ENCODE data around the gene ARHGAP33. TPM values are rescaled to one million over a fixed set of nuclear protein-coding genes. Genes with fewer than 3 reads are reported as not detected.

The ARHGAP33 gene, protein sequence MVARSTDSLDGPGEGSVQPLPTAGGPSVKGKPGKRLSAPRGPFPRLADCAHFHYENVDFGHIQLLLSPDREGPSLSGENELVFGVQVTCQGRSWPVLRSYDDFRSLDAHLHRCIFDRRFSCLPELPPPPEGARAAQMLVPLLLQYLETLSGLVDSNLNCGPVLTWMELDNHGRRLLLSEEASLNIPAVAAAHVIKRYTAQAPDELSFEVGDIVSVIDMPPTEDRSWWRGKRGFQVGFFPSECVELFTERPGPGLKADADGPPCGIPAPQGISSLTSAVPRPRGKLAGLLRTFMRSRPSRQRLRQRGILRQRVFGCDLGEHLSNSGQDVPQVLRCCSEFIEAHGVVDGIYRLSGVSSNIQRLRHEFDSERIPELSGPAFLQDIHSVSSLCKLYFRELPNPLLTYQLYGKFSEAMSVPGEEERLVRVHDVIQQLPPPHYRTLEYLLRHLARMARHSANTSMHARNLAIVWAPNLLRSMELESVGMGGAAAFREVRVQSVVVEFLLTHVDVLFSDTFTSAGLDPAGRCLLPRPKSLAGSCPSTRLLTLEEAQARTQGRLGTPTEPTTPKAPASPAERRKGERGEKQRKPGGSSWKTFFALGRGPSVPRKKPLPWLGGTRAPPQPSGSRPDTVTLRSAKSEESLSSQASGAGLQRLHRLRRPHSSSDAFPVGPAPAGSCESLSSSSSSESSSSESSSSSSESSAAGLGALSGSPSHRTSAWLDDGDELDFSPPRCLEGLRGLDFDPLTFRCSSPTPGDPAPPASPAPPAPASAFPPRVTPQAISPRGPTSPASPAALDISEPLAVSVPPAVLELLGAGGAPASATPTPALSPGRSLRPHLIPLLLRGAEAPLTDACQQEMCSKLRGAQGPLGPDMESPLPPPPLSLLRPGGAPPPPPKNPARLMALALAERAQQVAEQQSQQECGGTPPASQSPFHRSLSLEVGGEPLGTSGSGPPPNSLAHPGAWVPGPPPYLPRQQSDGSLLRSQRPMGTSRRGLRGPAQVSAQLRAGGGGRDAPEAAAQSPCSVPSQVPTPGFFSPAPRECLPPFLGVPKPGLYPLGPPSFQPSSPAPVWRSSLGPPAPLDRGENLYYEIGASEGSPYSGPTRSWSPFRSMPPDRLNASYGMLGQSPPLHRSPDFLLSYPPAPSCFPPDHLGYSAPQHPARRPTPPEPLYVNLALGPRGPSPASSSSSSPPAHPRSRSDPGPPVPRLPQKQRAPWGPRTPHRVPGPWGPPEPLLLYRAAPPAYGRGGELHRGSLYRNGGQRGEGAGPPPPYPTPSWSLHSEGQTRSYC
- 12.5 TPM for polyA plus RNA-seq (2013, experiment 1 of 2; ENCODE audit: insufficient read length)
- 3.6 TPM for polyA plus RNA-seq (2013, experiment 2 of 2; ENCODE audit: insufficient read length)

DNA sequence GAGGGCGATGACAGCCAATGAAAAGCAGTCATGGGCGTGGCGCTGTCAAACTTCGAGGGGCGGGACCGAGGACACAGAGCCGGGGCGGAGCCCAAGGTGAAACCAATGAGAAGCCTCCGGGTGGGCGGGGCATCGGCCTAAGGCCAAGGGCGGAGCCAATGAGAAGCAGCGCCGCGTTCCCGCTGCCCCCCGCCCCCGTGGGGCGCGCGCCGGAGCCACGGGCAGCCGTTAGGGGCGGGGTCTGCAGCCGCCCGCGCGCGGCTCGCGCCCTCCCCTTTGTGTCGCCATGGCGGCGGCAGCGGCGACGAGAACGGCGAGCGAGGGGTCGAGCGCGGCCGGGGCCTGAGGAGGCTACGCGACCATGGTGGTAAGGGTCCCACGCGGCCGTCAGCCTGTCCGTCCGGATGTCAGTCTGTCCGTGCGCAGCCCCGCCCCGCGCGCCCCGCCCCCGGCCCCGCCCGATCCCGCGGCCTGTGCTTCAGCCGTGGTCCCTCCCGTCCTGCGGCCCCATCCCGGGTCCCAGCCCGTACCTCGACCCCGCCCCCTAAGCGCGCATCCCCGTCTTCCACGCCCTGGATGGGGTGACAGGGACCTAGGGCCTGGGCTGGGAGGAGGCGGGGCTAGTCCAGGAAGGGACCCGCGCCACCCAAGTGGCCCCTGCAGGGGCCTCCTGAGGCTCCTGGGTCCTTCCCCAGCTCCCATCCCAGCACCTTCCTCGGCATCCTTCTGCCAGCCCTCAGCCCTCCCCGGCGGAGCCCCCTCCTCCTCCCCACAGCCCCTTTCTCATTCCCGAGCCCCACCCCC lies at the start of gene ARHGAP33:
Gene ARHGAP33 (plus strand): TSS at position 267 of the 804 bp plus-strand sequence. CDS start 95 bp downstream, at position 362.
- DNase-seq, result peak; percentile 97

DNA sequence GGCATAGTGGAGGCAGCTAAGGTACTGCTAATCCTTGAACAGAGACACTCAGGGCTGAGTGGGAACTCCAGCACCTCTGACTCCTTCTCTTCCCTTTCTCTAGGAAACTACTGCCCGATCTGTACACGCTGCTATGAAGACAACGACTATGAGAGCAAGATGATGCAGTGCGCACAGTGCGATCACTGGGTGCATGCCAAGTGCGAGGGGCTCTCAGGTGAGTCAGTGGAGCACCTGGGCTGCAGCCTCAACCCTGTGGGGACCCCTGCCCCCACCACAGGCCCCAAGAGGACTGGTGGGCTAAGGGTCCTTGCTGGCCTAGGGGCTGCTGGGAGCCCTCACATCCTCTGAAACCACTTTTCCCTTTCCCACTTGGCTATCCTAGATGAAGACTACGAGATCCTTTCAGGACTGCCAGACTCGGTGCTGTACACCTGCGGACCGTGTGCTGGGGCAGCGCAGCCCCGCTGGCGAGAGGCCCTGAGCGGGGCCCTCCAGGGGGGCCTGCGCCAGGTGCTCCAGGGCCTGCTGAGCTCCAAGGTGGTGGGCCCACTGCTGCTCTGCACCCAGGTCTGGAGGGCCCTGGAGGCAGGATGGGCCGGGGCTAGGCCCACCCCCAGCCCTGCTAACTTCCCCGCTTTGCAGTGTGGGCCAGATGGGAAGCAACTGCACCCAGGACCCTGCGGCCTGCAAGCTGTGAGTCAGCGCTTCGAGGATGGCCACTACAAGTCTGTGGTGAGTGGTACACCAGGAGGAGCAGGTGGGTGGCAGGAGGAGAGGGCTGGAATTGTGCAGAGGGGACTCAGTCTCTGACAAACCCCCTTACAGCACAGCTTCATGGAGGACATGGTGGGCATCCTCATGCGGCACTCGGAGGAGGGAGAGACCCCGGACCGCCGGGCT lies 48.1 kb upstream of the ARHGAP33 start:
- DNase-seq, result no peak

DNA sequence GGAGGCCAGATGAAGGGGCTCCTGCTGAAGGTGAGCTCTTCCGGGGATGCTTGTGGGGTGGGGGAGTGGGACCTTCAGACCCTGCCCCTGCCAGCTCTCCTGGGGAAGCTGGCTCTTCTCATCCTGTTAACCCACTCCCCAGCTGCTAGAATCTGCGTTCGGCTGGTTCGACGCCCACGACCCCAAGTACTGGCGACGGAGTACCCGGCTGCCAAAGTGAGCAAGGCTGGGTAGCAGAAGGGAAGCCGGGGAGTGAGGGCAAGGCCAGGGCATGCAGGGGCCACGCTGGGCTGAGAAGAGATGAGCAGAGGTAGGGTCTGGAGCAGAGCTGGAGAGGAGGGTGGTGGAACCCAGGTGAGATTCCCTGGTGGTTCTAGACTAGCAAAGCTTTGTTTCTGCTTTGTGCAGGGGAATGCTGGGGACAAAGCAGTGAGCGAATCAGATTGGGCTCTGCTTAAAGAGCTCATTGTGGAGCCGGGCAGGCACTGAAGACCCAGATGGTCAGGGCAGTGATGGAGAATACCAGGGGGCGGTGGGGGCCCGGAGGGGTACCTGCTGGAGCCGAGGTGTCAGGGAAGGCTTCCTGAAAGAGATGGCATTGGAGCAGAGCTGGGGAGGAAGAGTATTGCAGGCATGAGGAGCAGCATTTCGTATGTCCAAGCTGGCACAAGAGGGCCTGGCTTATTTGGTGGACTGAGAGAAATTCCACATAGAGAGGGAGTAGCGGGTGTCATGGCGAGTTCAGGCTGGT lies 47.2 kb upstream of the ARHGAP33 start:
- DNase-seq, result no peak

DNA sequence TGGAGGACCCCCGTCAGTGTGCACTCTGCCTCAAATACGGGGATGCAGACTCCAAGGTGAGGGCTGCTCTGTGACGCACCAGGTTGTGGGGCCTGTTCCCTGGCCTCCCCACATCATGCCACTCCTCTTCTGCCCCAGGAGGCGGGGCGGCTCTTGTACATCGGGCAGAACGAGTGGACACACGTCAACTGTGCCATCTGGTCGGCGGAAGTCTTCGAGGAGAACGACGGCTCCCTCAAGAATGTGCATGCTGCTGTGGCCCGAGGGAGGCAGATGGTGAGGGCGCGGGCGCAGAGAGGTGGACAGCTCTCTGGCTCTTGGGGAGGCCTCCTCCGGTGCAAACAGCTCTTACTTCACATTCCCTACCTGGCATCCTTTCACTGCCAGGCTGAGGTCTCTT lies 46.3 kb upstream of the ARHGAP33 start:
- DNase-seq, result no peak

DNA sequence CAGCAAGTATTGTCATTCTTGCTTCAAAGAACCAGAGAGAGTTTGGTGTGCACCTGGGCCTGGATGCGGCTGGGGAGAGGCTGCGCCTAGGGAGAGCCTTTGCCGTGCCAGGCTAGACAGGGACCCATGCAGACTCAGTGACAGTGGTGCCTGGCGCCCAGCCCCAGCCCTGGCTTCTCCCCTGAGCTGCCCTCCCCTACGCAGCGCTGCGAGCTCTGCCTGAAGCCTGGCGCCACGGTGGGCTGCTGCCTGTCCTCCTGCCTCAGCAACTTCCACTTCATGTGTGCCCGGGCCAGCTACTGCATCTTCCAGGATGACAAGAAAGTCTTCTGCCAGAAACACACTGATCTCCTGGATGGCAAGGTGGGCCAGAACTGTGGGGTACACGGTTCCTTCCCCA lies 45.6 kb upstream of the ARHGAP33 start:
- DNase-seq, result no peak

DNA sequence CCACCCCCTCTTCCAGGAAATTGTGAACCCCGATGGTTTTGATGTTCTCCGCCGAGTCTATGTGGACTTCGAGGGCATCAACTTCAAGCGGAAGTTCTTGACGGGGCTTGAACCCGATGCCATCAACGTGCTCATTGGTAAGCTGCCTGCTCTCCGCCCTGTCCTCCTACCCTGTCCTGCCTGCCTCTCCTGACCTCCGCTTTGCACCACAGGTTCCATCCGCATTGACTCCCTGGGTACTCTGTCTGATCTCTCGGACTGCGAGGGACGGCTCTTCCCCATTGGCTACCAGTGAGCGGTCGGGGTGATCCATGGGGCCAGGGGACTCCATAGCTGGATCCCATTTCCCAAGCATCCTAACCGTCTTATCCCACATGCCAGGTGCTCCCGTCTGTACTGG lies 45.0 kb upstream of the ARHGAP33 start:
- no peak for DNase-seq

DNA sequence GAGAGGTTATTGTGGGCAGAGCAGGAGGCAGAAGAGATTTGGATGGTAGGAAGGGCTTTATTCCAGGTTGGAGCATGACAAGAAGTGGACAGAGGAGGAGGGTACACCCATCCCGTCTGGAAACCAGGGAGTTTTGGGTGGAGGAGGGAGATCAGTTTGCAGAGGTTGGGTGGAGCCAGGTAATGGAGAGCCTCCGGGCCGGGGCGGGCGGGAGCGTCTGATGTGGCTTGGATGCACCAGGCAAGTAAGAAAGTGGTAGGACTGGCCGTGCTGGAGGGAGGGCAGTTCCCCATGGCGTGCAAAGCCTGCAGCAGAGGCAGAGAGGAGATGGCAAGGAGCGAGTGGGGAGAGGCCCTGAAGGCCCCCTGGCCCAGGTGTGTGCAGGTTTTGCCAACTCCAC lies 44.0 kb upstream of the ARHGAP33 start:
- DNase-seq, result no peak

DNA sequence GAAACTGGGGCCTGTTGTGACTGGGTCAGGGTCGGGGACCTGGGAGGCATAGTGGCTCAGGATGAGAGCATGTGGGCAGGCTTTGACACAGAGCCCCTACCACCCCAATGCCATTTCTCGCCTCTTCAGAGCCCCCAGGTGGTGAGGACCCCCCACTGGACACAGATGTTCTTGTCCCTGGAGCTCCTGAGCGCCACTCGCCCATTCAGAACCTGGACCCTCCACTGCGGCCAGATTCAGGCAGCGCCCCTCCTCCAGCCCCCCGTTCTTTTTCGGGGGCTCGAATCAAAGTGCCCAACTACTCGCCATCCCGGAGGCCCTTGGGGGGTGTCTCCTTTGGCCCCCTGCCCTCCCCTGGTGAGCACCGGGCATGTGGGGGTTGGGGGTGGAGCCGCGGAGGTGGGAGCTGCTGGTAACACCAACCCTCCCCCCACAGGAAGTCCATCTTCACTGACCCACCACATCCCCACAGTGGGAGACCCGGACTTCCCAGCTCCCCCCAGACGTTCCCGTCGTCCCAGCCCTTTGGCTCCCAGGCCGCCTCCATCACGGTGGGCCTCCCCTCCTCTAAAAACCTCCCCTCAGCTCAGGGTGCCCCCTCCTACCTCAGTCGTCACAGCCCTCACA lies 43.5 kb upstream of the ARHGAP33 start:
- no peak for DNase-seq

DNA sequence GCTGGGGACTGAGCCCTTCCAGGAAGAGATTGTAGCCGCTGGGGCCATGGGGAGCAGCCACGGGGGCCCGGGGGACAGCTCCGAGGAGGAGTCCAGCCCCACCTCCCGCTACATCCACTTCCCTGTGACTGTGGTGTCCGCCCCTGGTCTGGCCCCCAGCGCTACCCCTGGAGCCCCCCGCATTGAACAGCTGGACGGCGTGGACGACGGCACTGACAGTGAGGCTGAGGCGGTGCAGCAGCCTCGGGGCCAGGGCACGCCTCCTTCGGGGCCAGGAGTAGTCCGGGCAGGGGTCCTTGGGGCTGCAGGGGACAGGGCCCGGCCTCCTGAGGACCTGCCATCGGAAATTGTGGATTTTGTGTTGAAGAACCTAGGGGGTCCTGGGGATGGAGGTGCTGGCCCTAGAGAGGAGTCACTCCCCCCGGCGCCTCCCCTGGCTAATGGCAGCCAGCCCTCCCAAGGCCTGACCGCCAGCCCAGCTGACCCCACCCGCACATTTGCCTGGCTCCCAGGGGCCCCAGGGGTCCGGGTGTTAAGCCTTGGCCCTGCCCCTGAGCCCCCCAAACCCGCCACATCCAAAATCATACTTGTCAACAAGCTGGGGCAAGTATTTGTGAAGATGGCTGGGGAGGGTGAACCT lies 42.7 kb upstream of the ARHGAP33 start:
- DNase-seq, result no peak

DNA sequence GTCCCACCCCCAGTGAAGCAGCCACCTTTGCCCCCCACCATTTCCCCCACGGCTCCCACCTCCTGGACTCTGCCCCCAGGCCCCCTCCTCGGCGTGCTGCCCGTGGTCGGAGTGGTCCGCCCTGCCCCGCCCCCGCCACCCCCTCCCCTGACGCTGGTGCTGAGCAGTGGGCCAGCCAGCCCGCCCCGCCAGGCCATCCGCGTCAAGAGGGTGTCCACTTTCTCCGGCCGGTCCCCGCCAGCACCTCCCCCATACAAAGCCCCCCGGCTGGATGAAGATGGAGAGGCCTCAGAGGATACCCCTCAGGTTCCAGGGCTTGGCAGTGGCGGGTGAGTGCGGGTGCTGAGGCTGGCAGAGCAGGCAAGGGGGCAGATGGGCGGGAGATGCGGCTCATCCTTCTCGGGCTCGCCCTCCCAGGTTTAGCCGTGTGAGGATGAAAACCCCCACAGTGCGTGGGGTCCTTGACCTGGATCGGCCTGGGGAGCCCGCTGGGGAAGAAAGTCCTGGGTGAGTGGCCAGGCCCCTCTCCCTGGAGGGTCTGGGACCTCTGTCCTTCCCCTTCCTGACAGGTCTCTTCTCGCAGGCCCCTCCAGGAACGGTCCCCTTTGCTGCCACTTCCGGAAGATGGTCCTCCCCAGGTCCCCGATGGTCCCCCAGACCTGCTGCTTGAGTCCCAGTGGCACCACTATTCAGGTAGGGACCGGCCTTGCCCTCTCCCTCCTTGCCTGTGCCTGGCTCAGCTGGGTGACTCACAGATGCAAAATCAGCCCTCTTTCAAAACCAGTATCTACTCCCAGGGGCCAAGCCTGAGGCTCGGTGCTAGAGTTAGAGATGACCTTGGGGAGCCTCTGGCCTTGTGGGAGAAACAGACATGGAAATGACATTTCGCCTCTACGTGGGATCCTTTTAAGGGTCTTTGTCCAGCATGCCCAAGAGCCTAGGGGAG lies 41.9 kb upstream of the ARHGAP33 start:
- DNase-seq, result no peak

DNA sequence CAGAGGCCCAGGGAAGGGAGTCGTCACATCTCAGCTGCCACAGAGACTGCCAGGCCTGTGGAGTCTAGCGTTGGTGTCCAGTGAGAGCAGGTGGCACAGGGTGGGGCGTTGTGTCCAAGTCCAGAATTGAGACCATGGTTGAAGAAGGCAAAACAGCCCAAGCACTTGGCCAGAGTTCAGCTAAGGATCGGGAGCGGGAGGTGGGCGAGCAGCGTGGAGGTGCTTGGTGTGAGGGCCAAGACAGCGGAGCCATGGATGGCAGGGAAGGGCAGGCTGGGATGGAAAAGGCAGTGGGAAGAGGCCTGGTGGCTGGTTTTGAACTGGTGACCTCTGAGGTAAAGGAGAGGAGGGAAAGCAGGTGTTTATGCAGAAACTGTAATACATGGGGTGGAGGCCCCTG lies 41.1 kb upstream of the ARHGAP33 start:
- no peak for DNase-seq

DNA sequence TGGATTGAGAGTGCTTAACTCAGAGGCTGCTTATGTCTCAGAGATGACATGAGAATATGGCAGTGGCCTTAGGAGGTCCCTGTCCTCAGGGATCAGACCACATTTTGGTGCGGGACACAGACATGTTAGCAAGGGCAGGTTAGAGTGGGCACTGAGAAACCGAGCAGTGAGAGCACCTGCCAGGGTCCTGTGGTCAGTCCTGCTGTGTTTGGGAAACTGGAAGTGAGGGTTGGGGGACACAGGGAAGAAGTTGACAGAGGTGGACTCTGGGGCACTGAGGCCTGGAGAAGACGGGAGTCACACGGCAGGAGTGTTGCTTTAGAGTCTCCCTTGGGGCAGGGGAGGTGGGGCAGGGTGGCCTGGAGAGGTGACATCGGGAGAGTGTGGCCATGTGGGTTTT lies 40.5 kb upstream of the ARHGAP33 start:
- DNase-seq, result no peak

DNA sequence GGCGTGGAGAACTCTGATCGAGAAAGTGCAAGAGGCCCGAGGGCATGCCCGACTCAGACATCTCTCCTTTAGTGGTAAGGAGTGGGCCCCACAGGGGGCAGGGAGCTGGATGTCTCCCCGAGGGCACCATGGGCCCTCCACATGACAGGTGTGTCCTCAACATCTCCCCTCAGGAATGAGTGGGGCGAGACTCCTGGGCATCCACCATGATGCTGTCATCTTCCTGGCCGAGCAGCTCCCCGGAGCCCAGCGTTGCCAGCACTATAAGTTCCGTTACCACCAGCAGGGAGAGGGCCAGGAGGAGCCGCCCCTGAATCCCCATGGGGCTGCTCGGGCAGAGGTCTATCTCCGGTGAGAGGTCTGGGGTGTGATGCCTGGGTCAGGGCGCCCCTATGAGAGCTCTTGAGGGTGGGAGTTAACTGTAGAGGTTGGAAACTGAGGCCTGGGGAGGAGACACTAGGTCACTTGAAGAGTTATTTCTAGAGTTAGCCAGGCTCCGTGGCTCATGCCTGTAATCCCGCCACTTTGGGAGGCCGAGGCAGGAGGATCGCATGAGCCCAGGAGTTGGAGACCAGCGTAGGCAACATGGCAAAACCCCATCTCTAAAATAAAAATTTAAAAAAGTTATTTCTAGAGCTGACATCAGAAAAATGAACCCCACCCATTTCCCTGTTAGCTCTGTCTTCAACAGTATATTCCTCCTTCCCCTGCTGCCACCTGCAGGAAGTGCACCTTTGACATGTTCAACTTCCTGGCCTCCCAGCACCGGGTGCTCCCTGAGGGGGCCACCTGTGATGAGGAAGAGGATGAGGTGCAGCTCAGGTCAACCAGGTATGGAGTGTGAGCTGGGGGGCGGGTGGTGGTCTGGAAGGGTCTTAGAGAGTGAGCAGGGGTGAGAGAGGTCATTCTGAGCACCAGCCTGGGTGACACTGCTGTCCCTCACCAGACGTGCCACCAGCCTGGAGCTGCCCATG lies 38.2 kb upstream of the ARHGAP33 start:
- DNase-seq, result no peak

DNA sequence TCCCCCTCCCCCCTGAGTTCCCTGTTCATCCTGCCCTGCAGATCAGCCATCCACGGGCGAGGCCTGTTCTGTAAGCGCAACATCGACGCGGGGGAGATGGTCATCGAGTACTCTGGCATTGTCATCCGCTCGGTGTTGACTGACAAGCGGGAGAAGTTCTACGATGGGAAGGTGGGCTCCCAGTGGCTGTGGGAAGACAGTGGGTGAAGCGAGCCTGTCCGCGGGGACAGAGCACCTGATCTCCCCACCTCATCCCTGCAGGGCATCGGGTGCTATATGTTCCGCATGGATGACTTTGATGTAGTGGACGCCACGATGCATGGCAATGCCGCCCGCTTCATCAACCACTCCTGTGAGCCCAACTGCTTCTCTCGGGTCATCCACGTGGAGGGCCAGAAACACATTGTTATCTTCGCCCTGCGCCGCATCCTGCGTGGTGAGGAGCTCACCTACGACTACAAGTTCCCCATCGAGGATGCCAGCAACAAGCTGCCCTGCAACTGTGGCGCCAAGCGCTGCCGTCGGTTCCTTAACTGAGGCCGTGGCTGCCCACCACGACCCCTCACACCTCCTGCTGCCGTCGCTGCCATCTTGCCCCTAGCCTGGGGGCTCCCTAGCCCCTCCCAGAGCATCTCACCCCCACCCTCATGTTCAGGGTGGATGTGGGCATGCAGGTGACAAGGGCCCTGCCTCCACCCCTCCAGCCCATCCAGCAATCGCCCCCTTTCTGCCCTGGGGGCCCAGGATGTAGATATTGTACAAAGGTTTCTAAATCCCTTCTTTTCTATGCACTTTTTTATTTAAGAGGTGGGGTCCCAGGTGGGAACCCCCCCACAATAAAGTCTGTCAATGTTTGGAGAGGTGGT lies 37.1 kb upstream of the ARHGAP33 start:
- DNase-seq, result no peak

DNA sequence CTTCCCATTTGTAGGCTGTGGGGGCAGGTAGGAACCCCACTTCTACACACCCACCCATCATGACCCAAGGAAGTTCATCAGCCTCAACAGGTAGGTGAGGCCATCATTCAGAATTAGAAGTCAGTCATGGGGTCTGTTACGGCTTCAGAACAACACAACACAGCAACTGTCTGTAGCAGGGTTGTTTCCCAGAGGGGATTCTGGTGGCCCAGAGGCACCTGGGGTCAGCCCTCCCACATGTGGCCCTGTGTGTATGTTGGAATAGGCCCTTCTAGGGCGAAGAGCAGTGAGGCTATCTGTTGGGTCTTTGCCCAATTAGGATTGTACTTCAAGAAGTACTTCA lies 36.5 kb upstream of the ARHGAP33 start:
- DNase-seq, result no peak
